ENCODE results near the gene PRKD3. TPM values are rescaled to one million over a fixed set of nuclear protein-coding genes. Genes with fewer than 3 reads are reported as not detected.
"Not testable (repeated sequence)": the region's sequence is repeated elsewhere in the genome, so short reads cannot be mapped to it uniquely, and the experiment has no call there.

PRKD3 gene
- total RNA-seq, 1 donor from 2014 or later, result 21.6 TPM

- DNase-seq (ENCODE audit: low read depth), result no peak
- H3K4me3 ChIP-seq (ENCODE audit: low read depth, low read length), result no peak overlapping the region
- TF ChIP-seq, protein P1, sequence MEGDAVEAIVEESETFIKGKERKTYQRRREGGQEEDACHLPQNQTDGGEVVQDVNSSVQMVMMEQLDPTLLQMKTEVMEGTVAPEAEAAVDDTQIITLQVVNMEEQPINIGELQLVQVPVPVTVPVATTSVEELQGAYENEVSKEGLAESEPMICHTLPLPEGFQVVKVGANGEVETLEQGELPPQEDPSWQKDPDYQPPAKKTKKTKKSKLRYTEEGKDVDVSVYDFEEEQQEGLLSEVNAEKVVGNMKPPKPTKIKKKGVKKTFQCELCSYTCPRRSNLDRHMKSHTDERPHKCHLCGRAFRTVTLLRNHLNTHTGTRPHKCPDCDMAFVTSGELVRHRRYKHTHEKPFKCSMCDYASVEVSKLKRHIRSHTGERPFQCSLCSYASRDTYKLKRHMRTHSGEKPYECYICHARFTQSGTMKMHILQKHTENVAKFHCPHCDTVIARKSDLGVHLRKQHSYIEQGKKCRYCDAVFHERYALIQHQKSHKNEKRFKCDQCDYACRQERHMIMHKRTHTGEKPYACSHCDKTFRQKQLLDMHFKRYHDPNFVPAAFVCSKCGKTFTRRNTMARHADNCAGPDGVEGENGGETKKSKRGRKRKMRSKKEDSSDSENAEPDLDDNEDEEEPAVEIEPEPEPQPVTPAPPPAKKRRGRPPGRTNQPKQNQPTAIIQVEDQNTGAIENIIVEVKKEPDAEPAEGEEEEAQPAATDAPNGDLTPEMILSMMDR (IDR thresholded peaks at IDR 0.05; ENCODE audit: insufficient read depth, low read length, poor library complexity, severe bottlenecking), result no peak
- H3K27me3 ChIP-seq (ENCODE audit: control insufficient read depth, insufficient read depth, low read length), result no peaks in the 10 kb centered on the region
- H3K36me3 ChIP-seq (ENCODE audit: control insufficient read depth, insufficient read depth, low read length), result no peaks in the 10 kb centered on the region
Measured at GRCh38 chr2:37295469-37296073, 29.1 kb downstream of the PRKD3 start.

DNA sequence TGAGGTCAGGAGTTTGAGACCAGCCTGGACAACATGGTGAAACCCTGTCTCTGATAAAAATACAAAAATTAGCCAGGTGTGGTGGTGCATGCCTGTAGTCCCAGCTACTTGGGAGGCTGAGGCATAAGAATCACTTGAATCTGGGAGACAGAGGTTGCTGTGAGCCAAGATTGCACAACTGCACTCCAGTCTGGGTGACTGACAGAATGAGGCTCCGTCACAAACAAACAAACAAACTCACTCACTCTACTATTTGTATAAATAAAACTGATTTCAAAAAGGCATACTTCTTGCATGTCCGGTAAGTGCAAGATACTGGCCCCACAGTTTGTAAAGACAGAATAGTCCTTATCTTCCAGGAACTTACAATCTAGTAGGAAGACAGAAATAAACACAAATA is 29.8 kb downstream of the PRKD3 start:
- not testable (repeated sequence) for H3K36me3 ChIP-seq (ENCODE audit: control insufficient read depth, insufficient read depth, low read length); H3K27me3 ChIP-seq (ENCODE audit: control insufficient read depth, insufficient read depth, low read length); H3K4me3 ChIP-seq (ENCODE audit: low read depth, low read length); DNase-seq (ENCODE audit: low read depth)

DNA sequence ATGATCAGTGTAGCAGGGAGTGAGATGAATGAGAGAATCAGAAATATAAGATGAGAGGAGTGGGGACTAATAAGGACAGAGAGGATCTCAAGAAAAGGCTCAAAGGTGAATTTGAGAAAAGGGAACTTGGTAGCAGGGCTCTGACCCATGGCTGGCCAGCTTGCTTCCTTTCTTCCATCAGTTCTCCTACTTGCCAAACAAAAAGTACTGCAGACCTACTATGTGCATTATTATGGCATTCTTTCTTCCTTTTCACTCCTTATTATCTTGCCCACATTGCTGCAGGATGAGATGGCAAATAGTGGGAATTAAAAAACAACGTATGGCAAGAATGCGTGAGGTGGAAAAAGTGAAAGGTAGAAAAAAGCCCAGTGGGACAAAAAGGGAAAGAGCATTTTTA is 33.0 kb downstream of the PRKD3 start:
- TF ChIP-seq, protein P1 (IDR thresholded peaks at IDR 0.05; ENCODE audit: insufficient read depth, low read length, poor library complexity, severe bottlenecking), result no peak
- no peaks in the 10 kb centered on the region for H3K27me3 ChIP-seq (ENCODE audit: control insufficient read depth, insufficient read depth, low read length)
- DNase-seq (ENCODE audit: low read depth), result no peak
- no peaks in the 10 kb centered on the region for H3K36me3 ChIP-seq (ENCODE audit: control insufficient read depth, insufficient read depth, low read length)
- H3K4me3 ChIP-seq (ENCODE audit: low read depth, low read length), result no peak overlapping the region

DNA sequence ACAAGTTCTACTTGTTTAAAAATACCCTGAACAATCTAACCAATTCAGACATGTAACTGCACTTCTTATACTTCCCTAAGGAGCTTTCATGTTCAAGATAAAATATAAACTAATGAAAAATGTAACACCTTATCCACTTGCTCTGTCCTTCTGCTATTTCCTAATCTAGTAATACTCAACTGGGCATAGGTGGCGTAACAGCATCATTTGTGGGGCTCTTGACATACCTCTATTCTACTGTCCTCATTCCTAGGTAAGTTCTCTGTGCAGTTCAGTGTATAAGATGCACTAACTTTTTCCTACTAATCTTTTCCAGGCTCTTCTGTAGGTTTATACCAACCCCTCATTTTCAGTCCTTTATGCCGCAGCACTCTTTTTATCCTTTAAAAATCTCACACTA is 36.7 kb downstream of the PRKD3 start:
- DNase-seq (ENCODE audit: low read depth), result no peak
- no peaks in the 10 kb centered on the region for H3K27me3 ChIP-seq (ENCODE audit: control insufficient read depth, insufficient read depth, low read length)
- H3K4me3 ChIP-seq (ENCODE audit: low read depth, low read length), result no peak overlapping the region
- H3K36me3 ChIP-seq (ENCODE audit: control insufficient read depth, insufficient read depth, low read length), result no peaks in the 10 kb centered on the region
- TF ChIP-seq, protein P1 (IDR thresholded peaks at IDR 0.05; ENCODE audit: insufficient read depth, low read length, poor library complexity, severe bottlenecking), result peak; percentile 26

DNA sequence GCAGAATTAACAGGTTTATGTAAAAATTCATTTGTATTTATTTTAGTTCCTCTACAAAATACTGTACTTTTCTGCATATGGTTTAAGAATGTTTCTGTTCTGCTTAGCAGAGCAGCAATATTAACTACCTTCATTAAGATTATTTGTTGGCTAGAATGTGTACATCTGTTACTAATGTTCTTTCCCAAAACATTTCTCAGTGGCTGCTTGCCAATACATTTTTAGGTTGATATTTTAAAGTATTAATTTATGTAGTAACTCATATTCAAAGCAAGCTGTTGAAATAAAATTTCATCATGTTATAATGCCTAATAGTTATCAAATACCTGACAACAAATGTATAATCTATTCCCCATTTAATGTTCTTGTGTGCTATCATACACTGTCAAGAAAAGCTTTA is 40.3 kb downstream of the PRKD3 start:
- Histone ChIP-seq H3K27me3 (ENCODE audit: control insufficient read depth, insufficient read depth, low read length) (no peaks in the 10 kb centered on the region), H3K36me3 (ENCODE audit: control insufficient read depth, insufficient read depth, low read length) (no peaks in the 10 kb centered on the region), H3K4me3 (ENCODE audit: low read depth, low read length) (no peak overlapping the region)
- DNase-seq (ENCODE audit: low read depth), result no peak
- TF ChIP-seq, protein P1 (IDR thresholded peaks at IDR 0.05; ENCODE audit: insufficient read depth, low read length, poor library complexity, severe bottlenecking), result no peak

DNA sequence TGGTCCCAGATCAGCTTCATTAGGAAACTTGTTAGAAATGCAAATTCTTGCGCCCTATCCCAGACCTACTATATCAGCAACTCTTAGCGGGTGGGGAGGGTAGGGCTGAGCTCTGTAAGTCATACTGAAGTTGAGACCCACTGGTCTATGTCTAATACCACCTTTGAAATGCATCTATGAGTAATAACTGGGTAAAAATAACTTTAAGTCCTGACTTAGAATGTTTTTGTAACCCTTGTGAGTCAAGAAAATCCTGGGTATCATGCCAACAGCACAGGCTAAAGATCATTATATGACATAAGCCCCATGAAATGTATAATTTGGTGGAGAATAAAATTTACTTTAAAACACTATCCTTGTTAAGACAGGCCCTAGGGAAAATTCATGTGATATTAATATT is 41.4 kb downstream of the PRKD3 start:
- H3K36me3 ChIP-seq (ENCODE audit: control insufficient read depth, insufficient read depth, low read length), result no peaks in the 10 kb centered on the region
- peak; percentile 23 for DNase-seq (ENCODE audit: low read depth)
- TF ChIP-seq, protein P1 (IDR thresholded peaks at IDR 0.05; ENCODE audit: insufficient read depth, low read length, poor library complexity, severe bottlenecking), result no peak
- no peaks in the 10 kb centered on the region for H3K27me3 ChIP-seq (ENCODE audit: control insufficient read depth, insufficient read depth, low read length)
- no peak overlapping the region for H3K4me3 ChIP-seq (ENCODE audit: low read depth, low read length)
